ENCODE results near the gene DFFA. TPM values are rescaled to one million over a fixed set of nuclear protein-coding genes. Genes with fewer than 3 reads are reported as not detected.

DFFA gene
- total and polyA plus RNA-seq, 2 of the 4 experiments (the other 2 are of a cell fraction) = 28.1 to 62.6 TPM

GRCh38 chr1:10509809-10510509 lies 37.6 kb upstream of the DFFA start:
- Histone ChIP-seq H3K9ac (ENCODE audit: low read depth, low read length) (peak overlapping the region; percentile 1; the same call in 1 of the 2 replicates), H3K56ac (ENCODE audit: extremely low read depth, insufficient read depth, low read length) (peak overlapping the region; percentile 5; the same call in 1 of the 2 replicates), H3K23ac (ENCODE audit: low read depth, low read length) (peak overlapping the region; percentile 1; the same call in 1 of the 2 replicates), H3K4me1 (ENCODE audit: control insufficient read depth, insufficient read depth, low read length) (peaks cover 24% of the 10 kb centered on the region), H2BK15ac (ENCODE audit: low read depth, low read length) (peak overlapping the region; percentile 6; the same call in 1 of the 3 replicates), H2AFZ (replicated peaks; ENCODE audit: low read length, poor library complexity) (no peak overlapping the region), H4K91ac (ENCODE audit: insufficient read depth, low read depth, low read length) (peak overlapping the region; percentile 33), H3K27ac (ENCODE audit: insufficient read depth, low read length) (peak overlapping the region; percentile 11; the same call in 1 of the 2 replicates), H2BK120ac (ENCODE audit: low read depth, low read length) (peak overlapping the region; percentile 67), H3K9me1 (ENCODE audit: insufficient read depth, low read length) (peaks cover 18% of the 10 kb centered on the region), H3K36me3 (ENCODE audit: control insufficient read depth, insufficient read depth, low read length) (no peaks in the 10 kb centered on the region; the same call in 1 of the 2 replicates), H3K18ac (ENCODE audit: low read depth, low read length) (peak overlapping the region; percentile 71; the same call in 1 of the 2 replicates), H3K4me2 (ENCODE audit: low read depth, low read length) (peak overlapping the region; percentile 74), H3K14ac (replicated peaks; ENCODE audit: low read depth, low read length) (peak overlapping the region; percentile 30; the same call in 1 of the 2 replicates), H2AK5ac (ENCODE audit: low read depth, low read length) (peak overlapping the region; percentile 37), H3K9me3 (ENCODE audit: control insufficient read depth, insufficient read depth, low read length) (no peaks in the 10 kb centered on the region), H4K8ac (ENCODE audit: low read depth in 2 of 2, low read length in 2 of 2) (peak overlapping the region; percentile 0 to 37; a peak in 3 of 4 replicates), H3K4me3 (ENCODE audit: insufficient read depth, low read depth, low read length) (no peak overlapping the region), H3K4ac (ENCODE audit: low read depth, low read length) (peak overlapping the region; percentile 33), H4K5ac (ENCODE audit: low read depth, low read length) (peak overlapping the region; percentile 54; the same call in 1 of the 2 replicates), H2BK5ac (ENCODE audit: low read depth, low read length, poor library complexity, severe bottlenecking) (peak overlapping the region; percentile 89), H2BK20ac (ENCODE audit: low read depth, low read length) (peak overlapping the region; percentile 56), H4K20me1 (ENCODE audit: insufficient read depth, low read length) (peaks cover 19% of the 10 kb centered on the region), H2AK9ac (replicated peaks; ENCODE audit: low read depth, low read length, poor library complexity) (no peak overlapping the region), H3K79me1 (ENCODE audit: low read depth in 1 of 2, low read length in 2 of 2) (peaks cover 38 to 75% of the 10 kb centered on the region in 2 experiments), H3K27me3 (ENCODE audit: control insufficient read depth, insufficient read depth, low read length) (no peaks in the 10 kb centered on the region)
- no peak for DNase-seq
- BruUV-seq (replicated peaks) = no TSS peak
- intact Hi-C loops (cut with micrococcal nuclease) (loop anchor here (5.0 kb wide), 1 partner anchor 287 kb away; the partner anchor contains the start of gene CASZ1), dilution Hi-C loops (cut with HindIII; ENCODE audit: low sequenced_read_pairs, unreplicated experiment) (no loop called here), in situ Hi-C loops (cut with MboI; ENCODE audit: low sequenced_read_pairs) (loop anchor here (5.0 kb wide), 2 partner anchors 357 to 432 kb away; no protein-coding TSS in a partner anchor)
- no peak for ATAC-seq (ENCODE audit: low read depth)
- ChIA-PET CTCF (interaction anchor here (1.5 kb wide), 1 partner anchor 15 kb away, joined by 5 read pairs; no protein-coding TSS in a partner anchor), POLR2A (ENCODE audit: unreplicated experiment) (no interaction called here)
- WGBS, 2 experiments (ENCODE audit: extremely low coverage in 2 of 2, insufficient read length in 1 of 2) = no CpG with 5 or more reads among the region's 6 CpGs
- TF ChIP-seq, protein P1, sequence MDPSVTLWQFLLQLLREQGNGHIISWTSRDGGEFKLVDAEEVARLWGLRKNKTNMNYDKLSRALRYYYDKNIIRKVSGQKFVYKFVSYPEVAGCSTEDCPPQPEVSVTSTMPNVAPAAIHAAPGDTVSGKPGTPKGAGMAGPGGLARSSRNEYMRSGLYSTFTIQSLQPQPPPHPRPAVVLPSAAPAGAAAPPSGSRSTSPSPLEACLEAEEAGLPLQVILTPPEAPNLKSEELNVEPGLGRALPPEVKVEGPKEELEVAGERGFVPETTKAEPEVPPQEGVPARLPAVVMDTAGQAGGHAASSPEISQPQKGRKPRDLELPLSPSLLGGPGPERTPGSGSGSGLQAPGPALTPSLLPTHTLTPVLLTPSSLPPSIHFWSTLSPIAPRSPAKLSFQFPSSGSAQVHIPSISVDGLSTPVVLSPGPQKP (IDR thresholded peaks at IDR 0.05; ENCODE audit: borderline replicate concordance, low read depth, low read length) = no peak
- TF ChIP-seq CEBPB (IDR thresholded peaks at IDR 0.05; ENCODE audit: low read depth, low read length) = peak; percentile 17; the same call in 1 of the 2 replicates
